Measurements from ENCODE around the gene ZNF354B.
"Not testable (repeated sequence)": the region's sequence is repeated elsewhere in the genome, so short reads cannot be mapped to it uniquely, and the experiment has no call there.

The ZNF354B gene

DNA sequence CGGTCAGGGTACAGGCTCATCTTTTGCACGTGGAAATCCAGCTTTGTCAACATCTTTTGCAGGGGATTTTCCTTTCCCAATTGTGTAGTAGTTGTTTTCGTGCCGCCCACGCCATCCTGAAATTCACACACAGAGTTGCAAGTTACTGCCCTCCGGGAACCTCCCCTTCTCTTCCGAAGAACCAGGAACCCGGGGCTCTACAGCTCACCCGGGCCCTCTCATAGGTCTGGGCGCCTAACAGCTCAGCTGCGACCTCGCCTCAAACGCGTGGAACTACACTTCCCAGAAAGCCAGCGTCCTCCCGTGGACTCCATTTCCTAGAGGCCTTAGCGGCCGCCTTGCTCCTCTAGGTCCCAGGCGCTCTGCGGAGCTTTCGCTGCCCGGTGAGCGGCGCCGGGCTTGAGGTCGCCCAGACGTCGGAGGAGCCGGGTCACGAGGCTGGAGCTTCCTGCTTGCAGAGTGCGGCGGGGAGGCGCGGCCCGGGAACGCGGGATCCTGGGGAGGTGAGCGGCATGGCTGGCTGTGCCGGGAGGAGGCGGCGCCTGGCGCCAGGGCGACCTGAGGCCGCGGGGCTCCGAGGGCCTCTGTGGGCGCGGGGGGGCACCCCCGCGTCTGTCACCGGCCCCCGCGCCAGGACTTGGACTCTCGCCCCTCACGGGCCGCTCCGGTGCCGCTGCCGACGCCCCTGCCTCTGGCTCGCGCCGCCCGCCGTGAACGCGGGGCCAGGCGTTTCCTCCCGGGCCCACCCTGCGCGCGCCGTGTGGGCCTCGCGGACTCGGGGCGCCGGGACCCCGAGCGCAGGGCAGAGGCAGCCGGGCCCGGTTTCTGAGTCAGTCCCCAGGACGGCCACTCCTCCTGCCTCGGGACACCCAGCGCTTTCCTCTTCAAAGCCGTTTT is at the start of gene ZNF354B:
Gene ZNF354B, plus strand, starts transcription at position 329 of the 897 bp plus-strand sequence. CDS start 1,095 bp downstream, outside the sequence.
- peak; percentile 78 for DNase-seq

DNA sequence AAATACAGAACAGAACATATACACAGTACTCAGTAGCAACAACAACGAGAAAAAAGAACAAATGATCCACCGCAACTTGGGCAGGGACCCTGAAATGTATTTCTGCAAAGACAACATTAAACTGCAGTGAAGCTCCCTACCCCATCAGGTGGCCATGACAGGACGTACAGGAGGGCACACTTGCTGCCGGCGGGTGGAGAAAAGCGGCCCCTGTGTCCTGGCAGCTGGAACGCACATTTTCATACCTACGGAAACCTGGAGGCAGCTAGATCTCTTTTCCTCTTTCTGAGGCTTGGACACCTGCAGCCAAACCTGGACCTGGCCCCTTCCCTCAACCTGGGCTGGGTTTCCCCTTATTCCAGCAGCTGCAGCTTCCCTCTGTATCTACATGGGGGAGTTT is 42.2 kb upstream of the ZNF354B start:
- DNase-seq, result no peak

DNA sequence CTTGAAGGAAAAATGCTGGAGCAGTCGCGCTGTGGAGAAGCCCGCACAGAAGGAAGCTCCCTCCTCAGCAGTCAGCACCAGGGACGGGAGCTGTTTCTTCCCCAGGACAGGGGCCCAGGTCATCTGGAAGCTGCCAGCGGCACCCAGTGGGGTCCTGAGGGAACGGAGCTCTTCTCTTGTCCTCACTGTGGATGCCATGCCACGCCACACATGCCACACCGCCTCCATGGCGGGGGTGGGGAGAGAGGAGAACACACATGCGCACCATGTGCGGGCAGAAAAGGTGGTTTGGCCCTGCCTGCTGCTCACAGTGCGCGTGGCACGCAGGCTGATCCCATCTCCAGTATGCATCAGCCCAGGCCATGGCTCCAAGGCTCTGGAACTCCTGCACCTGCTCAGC is 41.7 kb upstream of the ZNF354B start:
- DNase-seq, result no peak

DNA sequence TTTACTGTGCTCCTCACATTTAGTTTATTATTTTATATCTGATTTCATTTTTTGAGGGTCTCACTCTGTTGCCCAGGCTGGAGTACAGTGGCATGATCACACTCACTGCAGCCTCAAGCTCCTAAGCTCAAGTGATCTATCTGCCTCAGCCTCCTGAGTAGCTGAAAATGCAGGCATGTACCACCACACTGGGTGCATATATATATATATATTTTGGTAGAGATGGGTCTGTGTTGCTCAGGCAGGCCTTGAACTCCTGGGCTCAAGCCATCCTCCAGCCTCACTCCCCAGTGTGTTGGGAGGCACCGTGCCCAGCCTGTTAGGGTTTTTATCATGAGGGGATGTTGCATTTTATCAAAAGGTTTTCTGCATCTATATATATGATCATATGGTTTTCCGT is 39.8 kb upstream of the ZNF354B start:
- DNase-seq, result no peak

- DNase-seq, result no peak
Observed at GRCh38 chr5:178825444-178825843, 34.3 kb upstream of the ZNF354B start.

DNA sequence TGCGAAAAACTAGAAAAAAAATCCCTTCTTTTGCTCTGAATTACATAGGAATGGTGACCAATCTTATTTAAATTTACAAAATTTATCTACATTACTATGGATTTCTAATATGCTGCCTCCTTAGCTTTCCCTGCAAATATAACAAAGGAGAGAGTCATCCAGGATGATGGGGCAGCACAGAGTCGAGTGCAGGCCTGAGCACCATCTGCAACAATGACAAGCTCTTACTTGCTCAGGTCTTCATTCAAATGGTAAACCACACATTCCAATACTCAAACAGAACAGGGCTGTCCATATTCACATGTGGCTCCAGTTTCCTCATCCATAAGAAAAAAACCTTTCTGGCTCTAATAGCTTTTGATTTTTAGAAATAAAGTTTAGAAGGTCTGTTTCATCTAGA is 33.5 kb upstream of the ZNF354B start:
- no peak for DNase-seq

GRCh38 chr5:178827636-178828035 is 32.1 kb upstream of the ZNF354B start:
- no peak for DNase-seq

- no peak for DNase-seq
Observed at GRCh38 chr5:178831049-178831448, 28.7 kb upstream of the ZNF354B start.

DNA sequence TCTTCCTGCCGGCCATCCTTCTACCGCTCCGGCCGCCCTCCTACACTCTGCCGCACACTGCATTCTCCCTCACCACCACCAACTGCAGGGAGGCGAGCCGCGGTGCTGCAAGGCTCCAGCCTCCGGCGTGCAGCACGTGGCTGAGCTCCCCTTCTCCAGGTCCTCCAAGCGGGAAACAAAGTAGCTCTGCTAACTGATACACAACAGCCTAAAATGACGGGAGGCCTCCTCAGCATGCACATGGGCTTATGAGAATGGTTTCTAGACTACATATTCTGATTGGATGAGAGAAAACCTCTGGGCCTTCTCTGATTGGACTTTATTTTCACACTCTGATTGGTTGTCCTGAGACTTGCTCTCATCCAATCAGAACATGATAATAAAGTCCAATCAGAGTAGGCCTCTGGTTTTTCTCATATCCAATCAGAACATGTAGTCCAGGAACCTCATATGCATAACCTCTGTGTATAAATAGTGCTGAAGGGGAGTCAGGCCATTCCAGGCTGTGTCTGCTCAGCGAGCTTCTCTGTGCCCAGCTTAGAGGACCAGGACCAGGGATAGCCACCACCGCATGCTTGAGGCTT is 27.0 kb upstream of the ZNF354B start:
- DNase-seq, result no peak

DNA sequence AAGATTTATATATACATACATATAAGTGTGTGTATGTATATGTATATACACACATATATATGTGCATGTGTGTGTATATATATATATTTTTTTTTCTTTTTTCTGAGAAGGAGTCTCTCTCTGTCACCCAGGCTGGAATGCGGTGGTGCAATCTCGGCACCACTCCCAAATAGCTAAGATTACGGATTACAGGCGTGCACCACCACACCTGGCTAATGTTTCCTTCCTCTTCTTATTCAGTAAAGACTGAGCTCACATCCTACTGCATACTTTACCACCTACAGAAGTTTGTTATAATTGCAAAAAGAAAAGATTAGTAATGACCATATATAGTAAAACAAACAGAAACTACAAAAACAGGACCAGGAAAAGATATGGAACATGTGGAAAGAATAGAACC is 23.1 kb upstream of the ZNF354B start:
- DNase-seq, result no peak

- not testable (repeated sequence) for DNase-seq
Observed at GRCh38 chr5:178838695-178839318, 20.9 kb upstream of the ZNF354B start.

- DNase-seq, result peak; percentile 38
Observed at GRCh38 chr5:178839319-178839704, 20.4 kb upstream of the ZNF354B start.

DNA sequence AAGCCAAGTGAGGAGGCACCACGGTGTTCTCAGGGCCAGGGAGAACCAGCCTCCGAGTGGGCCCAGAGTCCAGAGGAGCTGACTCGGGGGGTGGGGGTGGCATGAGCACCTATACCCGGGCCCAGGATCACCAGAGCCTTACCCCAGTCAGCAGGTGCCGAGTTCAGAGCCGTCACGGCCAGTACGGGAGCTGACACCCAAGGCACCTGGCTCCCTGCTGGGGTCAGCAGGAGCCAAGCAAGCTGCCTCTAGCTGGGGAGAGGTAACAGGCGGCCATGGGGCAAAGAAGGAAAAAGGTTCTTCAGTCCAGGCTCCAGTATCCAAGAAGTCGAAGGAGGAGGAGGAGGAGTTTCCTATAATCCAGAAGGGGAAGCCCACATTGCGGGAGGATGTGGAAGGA is 19.4 kb upstream of the ZNF354B start:
- DNase-seq, result not testable (repeated sequence)

DNA sequence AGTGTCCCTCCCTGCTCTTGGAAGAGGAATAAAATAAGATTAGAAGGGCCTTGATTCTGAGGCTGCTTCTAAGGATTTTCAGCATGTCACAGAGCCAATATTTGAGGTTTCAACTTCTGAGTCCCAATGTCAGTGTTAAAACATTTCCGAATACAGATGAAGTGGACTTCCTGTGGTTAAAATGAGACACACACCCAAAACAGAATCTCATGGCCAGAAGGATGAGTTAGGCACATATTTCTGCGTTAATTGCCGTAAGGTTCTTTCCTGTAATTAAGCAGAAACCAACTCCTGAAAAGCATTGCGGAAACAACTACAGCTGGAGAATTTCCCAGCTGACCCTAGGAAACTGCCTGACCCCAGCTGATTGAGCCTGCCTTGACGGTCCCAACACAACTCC is 10.4 kb upstream of the ZNF354B start:
- no peak for DNase-seq

DNA sequence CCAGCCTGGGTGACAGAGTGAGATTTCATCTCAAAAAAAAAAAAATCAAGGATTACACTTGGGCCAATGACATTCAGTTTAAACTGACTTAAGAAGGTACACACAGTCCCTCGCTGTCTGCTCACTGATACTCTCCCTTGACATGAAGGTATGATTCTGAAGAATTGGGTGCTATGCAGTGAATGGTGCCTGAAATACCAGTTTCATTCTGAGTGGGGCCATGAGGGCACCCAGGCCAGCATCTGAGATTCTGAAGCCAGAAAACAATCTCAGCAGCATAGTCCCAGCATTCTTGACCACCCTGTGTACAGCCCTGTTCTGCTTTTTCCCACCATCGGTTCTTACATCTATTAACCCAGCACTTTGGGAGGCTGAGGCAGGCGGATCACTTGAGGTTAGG is 7.8 kb upstream of the ZNF354B start:
- no peak for DNase-seq

DNA sequence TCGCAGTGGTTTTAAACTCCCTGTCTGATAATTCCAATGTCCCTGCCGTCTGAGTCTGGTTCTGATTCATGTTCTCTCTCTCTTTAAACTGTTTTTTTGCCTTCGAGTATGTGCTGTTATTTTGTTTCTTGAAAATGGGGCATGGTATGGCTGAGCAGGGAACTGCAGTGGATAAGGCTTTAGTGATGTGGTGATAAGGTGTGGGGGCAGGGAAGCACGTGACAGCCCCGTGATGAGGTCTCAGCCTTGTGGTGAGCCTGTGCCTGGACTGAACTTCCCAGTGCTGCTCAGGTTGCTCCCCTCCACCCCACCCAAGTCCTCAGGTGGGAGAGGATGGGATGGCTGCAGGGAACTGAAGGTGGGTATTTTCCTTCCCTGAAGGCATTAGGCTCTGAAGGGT is 5.5 kb upstream of the ZNF354B start:
- no peak for DNase-seq

- DNase-seq, result not testable (repeated sequence)
Observed at GRCh38 chr5:178860615-178861014, 862 bp downstream of the ZNF354B start.

DNA sequence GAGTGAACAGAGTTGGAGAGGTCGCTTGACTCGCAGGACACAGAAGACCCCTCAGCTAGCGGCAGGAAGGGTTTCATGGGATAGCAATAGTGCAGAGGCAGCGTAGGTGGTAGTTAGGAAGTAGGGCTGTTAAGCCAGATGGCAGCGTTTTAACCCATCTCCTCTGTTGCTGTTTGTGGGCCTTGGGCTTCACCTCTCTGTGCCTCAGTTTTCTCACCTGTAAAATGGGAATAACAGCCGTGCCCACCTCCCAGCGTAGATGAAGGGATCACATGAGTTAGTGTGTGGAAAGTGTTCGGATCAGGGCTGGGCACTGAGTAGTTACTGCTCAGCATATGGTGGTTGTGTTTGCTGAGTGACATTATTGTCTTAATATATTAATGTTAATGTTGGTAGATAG is 1.9 kb downstream of the ZNF354B start:
- DNase-seq, result no peak

DNA sequence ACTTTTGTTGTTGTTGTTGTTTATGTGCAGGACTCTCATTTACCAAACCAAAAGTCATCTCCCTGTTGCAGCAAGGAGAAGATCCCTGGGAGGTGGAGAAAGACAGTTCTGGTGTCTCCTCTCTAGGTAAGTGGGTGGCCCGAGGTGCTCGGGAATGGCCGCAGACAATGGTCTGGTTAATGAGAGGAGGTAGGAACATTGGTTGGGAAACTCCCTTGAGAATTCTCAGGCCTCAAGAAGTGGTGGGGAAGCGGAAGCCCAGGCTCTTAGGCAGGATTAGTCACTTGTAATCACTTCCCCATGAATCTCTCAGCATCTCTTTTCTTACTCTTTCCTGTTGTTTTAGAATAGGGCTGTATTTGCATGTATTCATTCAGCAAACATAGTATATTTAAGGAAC is 7.2 kb downstream of the ZNF354B start:
- DNase-seq, result no peak

GRCh38 chr5:178869577-178869976 is 9.8 kb downstream of the ZNF354B start:
- no peak for DNase-seq

DNA sequence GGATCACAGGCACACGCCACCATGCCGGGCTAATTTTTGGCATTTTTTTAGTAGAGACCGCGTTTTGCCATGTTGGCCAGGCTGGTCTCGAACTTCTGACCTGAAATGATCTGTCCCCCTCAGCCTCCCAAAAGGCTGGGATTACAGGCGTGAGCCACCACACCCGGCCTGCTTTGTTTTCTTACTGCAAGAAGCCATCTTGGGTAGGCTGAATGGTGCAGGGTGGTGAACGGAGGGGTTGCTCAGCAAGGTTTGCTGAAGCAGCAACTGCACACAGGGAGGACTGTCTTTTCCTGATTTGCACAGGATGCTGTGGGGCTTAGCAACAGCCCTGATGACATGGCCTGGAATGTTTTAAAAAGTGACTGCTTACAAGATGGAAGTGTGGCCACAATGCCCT is 10.7 kb downstream of the ZNF354B start:
- DNase-seq, result no peak

GRCh38 chr5:178872302-178872701 is 12.5 kb downstream of the ZNF354B start:
- no peak for DNase-seq

GRCh38 chr5:178883115-178883694 is 23.5 kb downstream of the ZNF354B start:
- DNase-seq, result not testable (repeated sequence)
